AG20443 (cell line): ENCODE data around the gene COL4A2.

Experiments
- DNase-seq: peaks from one replicate; pipeline ENCODE4 v3.0.0; 2012; ENCODE audit warnings: low spot score, mixed read lengths

Gene COL4A2

DNA sequence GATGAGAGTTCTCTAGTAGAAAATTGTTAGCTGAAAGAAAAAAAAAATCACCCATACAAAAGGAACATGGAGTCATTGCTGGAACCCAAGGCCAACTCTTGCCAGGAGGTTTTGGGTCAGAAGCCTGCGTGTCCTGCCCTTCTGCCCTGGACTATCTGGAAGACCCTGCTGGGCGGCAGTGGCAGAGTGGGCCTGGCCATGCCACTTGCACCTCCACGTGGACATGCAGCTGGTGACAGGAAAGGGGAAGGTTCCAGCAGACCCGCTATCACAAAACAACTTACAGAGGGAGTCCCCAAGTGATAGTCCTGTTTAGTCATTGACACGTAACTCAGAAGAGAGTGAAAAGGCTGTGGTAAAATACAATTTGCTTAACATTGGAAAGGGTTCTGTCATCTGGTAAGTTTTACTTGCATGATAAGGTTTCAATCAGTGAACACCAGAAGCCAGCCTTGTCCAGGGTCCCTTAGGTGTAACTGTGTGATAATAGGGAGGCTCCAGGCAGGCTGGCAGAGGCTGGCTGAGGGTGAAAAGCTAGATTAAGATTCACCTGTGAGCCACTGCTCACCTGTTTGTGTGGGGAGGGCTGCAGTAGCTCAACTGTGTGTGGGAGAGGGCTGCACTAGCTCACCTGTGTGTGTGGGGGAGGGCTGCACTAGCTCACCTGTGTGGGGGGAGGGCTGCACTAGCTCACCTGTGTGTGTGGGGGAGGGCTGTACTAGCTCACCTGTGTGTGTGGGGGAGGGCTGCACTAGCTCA lies 47.8 kb downstream of the COL4A2 start:
- no peak for DNase-seq

DNA sequence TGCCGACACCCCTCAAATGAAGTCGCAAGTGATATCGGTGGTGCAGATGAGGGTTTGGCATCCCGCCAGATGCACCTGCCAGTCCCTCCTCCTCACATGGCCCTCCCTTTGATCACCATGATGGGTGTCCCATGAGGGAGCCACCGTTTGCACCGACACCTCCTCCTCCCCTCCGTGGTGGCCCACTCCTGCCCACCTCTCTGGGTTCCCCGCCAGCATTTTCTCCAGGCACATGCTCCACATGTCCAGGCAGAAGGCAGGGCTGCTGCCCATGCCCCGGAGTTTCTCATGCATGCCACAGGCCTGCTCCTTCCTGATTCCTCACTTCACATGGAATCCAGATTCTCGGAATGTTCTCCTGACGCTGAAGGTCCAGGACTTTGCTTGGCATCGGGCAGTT lies 49.3 kb downstream of the COL4A2 start:
- DNase-seq = no peak

DNA sequence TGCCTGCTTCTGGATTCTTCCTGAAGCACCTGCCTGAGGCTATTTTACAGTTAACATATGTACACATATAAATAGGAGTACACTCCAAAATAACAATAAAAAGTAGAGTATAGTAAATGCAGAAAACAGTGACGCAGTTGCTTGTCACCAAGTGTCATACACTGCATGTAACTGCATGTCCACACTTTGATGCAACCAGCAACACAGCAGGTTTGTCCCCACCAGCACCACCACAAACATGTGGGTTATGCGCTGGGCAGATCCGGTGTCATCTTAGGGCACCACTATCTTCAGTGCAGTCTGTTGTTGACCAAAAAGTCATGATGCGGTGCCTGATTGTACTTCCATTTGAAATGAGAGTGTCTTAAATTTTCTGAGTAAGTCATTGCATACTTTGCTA lies 51.3 kb downstream of the COL4A2 start:
- DNase-seq = no peak

DNA sequence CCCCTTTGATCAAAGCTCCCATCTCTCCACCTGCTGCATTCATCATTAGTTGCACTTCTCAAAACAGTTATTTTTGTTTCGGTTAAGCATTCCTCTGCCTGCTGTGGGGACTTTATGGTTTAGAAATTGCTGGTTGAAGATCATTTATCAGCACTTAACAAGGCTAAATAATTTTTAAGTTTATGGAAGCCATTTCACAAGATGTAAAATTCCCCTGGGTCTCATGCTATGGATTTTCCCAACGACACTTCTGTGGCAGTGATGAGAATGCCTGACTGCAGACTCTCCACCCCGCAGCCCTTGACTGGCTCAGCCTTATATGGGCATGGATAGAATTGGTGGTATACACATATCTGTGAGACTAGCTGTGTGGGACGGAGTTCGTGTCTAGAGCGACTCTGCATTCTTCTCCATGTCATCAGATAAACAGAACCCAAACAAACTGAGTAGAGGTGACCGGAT lies 52.8 kb downstream of the COL4A2 start:
- no peak for DNase-seq

DNA sequence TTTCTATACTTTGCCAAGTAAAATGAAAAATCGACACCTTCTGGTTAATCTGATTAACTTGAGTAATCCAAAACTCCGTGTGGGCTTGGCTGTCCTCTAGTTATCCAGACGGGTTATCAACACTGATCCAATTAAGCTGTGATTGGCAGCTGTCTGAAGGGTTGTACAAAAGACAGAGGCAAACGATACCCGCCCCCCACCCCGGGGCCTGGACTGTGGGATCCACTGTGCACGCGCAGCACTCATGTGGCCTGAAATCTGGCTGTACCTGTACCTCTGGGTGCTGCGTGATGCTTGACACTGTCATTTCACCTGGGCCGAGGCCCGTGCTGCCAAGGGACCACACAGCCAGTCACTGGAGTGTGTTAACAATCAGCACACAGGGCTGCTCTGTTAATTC lies 53.5 kb downstream of the COL4A2 start:
- no peak for DNase-seq

DNA sequence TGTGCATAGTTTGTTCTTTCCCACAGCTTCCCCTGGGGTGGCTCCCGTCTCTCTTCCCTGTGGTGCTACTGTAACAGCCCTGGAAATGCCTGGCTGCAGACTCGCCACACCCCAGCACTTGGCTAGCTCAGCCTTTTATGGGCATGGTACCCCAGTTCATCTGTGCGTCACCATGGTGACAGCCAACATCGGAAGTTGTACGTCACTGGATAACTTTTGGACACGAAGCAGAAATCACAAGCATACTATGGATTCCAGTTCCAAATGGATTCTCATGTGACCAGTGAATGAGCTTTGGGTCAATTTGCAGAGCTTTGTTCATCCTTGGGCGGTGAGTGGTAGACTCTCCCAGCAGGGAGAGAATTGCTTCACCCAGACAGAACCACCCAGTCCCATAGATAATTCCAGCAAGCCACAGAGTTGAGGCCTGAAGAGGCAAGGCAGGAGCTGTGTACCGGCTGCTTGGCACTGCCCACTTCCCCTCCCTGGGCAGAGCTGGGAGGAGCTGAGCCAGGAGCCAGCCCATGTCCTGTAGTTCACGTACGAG lies 54.4 kb downstream of the COL4A2 start:
- peak; percentile 94 for DNase-seq

DNA sequence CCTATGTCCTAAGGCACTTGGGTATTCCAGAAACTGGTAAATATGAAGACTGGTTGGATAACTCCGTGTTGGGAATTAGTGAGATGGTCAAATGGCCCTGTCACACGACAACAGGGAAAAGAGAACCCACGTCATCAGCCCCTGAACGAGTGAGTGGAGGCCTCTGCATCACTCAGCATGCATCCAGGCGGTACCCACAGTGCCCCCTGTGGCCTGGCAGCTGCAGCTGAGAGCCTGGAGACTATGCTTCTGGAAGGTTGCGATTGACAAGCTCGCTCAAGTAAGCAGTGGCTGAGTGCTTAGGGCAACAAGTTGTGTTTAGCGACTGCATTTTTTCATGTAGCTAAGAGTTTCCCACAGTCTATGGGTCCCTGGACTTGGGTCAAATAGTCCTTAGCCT lies 55.9 kb downstream of the COL4A2 start:
- DNase-seq = no peak

DNA sequence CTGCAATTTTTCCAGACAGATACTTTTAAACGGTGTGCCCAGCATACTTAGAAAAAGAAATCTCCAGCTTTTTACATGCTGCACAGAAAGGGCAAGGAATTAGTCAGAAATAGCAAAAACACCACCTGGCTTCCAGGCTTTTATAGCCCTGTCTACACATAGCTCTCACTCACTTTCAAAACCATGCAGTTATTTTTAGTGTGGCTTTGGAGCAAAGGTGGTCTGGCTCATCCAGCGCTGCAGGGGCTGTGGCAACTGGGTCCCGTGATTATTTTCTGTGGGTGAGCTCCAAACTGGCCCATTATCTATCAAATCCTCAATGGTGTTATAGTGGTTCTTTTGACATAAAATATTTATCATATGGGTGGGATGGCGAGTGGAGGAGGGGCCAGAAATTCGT lies 57.0 kb downstream of the COL4A2 start:
- DNase-seq = no peak

DNA sequence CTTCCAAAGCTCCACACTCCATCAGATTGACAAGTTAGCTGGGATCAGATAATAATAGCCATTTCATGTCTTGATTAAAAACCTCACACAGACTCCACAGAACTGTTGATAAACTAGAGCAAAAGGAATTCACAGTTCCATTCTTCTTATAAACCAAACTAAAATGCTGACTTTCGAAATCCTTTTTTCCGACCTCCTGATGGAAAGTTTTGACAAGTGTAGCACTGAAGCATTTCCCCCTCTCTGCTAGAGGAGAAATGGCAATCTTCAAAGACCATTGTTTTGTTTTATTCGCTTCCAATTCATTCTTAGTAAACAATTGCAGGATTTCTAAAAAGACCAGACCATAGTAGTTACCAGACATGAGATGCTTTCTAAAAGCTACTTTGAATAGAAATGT lies 58.8 kb downstream of the COL4A2 start:
- DNase-seq = no peak

DNA sequence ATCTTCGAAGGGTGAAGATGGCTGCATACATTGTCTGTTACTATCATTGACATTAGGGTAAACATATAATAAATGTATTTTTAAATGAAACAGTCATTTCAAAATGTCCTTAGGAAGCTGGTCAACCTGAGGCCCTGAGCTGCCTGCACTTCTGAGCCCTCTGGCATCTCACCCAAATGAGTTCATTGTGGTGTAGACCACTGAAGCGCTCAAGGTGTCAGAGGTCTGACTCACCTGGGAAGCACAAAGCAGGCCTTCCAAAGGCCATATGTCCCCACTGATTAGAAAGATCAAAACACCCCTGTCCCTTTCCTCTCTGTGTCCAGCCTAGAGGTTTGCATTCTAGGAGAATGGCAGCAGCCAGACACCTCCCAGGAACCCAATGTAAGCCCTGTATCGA lies 59.6 kb downstream of the COL4A2 start:
- DNase-seq = no peak

DNA sequence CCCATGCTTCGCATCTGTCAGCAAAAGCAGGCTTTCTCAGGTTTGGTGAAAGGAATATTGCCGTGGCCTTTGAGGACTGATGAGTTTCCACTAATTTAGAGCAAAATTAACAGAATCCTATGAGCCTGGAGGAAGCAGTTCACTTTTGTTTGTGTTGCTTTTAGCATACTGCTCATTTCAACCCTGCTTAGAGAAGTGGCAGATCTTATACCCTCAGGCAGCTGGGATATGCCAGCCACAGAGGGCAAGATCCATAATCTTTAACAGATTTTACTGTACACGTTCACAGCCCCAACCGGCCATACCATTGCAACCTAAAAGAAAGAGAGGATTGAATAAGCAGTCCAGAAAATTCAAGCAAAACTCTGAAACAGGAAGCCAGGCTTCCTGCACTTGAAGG lies 60.5 kb downstream of the COL4A2 start:
- no peak for DNase-seq

DNA sequence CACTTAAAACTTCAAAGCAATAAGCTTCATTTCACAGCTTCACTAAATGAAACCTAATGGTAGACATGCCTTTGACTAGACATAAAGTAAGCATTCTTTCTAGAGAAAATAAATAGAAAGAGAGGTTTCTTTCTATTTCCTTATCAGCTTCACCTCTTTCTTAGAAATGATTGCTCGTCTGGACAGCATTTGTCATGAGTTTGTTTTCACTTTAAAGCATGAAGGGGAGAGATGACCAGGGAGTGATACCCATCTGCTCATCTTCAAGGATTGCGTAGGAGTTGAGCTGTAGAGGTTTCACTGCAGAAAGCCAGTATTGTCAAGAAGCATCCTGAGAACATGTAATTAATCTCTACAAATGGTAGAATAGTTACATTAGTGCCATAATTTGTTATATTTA lies 61.3 kb downstream of the COL4A2 start:
- no peak for DNase-seq

DNA sequence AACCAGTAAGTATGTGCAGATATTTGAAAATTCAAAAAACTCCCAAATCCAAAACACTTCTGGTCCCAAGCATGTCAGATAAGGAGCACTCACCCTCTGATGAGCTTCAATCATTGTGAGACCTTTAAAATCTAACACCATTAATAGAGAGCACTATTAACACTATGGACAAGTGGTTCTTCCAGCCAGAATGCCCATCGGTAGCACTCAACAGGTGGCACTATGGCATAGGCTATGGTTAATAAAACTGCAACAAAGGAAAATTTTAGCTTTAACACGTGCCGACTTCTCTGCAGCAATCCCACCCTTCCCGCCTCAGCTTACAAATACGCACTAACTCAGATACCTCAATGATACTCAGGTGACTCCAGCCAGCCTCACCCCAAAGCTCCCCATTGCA lies 62.3 kb downstream of the COL4A2 start:
- no peak for DNase-seq

DNA sequence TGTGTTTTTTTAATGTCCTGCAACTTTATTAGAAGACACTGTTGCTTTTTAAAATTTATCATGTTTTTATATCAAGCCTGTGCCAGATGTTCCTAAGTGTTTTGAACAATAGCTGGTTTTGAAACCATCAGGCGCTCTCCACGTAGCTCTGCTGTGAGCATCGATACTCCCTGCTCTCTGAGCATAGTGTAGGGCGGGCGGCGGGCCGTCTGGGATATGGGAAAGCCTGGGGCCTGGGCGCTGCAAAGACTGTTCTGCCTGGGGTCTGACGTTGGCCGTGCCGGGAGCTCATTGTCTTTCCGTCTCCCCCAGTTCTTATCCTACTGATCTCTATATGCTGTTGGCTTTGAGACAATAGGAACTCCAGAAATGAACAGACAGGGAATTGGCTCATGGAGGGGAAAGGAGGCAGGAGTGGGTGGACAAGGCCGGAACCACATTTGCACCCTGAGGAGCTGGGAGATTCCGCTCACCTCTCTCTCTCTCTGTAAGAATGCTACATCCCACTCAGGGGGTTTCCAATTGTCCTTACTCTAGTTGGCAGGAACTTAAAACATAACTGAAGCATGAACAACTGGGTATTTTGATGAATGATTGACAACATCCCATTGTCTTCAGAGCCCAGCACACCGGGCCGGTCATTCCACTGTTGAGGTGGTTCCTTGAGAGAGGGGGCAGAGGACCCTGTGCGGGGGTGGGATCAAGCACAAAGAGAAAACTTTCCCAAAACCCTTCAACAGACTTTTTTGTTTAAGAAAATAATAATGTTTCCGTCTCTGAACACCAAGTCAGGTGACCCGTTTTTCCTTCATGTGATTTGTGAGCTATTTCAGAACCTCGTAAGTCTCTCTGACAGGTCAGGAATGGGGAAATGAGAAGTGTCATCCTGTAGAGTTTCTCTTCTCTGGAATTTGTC lies 64.7 kb downstream of the COL4A2 start:
- DNase-seq = no peak

DNA sequence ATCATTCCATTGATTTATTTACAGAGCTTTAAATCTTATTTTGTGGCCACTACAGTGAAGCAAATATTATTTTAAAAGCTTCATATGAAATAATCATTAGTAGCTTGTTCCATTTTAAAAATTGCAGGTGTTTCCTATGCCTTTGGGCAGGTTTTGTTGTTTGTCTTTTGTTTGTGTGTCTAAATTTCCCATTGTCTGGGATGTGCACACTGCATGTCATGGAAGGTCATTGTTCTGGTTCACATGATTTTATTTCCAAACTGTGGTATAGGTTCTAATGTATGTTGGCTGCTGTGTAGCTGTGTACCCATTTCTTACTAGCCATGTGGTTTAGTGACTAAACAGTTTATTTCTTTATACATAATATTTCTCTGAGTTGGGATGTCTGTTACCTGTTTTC lies 65.6 kb downstream of the COL4A2 start:
- DNase-seq = no peak

DNA sequence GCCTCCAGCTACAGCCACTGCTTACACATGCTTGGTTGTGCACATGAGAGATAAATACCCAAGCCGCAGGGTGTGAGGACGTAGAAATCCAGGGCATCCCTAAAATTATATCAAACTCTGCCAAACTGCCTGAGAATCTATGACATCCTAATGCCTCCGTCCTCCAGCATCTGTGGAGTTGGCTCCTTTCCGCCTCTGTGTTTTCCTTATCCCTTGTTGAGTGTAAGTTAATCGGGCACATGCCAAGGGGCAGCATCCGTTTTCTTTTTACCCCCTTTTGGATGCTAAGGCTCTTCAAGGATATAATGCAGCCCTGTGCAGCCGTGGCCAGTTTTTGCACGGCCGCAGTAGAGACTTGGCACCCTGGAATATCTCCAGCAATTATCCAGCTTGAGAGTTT lies 66.5 kb downstream of the COL4A2 start:
- DNase-seq = no peak

DNA sequence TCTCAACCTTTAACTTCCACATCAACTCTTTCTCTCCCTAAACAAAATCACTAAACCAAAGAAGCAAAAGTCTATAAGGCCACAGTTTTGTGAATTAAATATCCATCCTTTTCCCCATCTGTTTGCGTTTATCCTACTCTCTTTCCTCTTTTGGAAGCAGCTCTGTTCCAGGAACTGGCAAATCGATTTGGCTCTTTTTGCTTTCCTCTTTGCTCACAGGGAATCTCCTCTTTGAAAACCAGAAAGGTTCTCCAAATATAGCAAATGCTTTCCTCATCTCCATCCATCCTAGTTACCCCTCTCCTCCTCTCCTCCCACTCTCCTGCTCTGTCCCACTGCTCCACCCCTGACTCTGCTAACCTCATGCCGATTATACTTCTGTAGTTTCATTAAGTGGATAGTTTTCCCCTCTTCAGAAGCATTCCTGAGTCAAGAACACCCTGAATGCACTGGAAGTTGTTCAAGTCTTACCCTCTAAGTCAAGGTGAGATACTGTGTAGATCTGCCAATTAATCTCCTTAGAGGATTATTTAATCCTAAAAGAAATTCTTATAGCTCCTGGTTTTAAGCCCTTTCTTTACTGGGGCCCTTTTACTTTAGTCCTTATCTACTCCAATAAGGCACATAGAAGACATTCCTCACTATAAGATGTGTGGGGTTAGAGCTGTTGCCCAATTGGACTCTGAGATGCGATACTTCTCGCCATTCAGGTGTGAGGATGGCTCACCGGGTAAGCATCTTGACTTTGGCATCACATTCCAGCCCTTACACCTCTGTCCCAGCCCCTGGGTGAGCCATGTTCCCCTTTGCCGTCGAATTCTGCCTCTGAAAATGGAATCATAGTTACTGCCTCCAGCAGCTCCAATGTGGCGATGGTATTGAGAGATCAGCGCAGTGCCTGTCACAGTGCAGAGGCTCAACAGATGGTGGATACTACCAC lies 67.6 kb downstream of the COL4A2 start:
- no peak for DNase-seq

DNA sequence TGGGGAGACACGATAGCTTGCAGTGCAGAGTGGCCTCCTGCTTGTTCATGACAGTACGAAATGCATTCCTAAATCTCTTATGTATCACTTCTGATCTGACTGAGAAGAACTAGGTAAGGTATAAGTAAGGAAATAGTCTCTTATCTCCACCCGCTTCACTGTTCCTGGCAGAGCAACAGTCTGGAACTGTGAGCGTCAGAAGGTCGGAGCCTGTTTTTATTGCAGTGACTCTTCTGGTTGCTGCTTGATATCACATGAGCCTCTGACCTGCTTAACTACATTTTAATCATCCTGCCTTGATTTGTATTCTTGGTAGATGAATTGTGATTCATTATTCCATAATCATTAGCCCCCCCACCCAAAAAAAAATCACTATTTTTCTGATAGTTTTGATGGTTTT lies 69.0 kb downstream of the COL4A2 start:
- DNase-seq = no peak

DNA sequence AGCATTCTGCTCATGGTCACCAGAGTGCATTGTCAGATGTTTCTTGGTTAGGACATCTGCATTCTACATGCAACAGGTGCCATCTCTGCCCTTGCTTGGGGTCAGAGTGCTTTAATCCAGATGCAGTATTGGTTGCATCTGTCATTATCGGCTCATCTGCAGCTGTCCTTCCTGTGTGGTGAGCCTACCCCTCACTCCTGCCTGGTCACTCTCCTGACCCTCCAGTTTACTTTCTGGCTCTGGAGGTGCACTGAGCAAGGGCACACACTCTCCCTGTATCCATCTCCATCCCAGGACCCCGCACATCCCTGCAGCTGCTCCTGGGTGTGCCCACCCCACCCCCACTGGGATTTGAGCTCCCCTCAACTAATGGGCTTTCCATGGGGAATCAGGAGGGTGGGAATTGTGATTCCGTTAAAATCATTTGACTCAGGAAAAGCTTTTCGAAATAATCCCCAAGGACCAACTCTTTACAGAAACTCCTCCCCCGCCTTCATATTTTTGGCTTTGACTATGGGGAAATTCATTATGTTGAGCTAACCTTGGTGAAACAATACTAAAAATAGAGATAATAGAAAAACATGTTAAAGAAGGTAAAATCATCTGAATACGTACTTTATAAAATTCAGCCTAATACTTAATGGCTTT lies 70.2 kb downstream of the COL4A2 start:
- DNase-seq = no peak

DNA sequence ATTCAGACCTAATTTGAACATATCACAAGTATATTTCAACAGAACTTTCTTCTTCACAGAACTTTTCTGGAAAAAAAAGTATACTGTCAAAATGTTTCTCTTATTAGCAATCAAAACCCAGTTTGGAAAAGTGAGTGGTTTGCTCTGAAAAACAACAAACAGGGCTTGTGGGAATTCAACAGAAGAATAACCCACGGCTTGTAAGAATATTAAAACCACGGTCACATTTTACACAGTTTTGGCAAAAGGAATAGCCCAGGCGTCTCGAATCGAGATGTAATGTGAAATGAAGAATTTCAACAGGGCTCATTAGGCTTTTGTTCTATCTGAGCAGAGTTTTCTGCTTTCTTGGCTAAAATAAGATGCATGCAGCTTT lies 70.7 kb downstream of the COL4A2 start:
- DNase-seq = no peak

DNA sequence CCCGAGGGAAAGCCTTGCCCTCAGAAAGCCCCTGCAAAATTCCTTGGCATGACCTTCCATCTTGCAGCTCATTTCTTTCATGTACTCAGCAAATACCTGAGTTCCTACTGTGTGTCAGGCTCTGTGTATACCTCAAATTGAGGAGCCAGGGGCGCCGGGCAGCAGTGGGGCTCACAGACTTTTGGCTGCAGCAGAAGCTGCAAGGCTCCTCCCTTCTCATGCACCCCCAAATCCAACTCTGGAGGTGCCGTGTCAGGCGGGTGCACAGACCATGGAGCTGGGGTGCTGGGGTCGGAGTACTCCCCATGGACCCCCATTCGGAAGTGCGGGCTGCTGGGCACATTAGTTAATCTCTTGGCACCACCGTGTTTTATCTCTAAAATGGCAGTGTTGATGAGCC lies 72.3 kb downstream of the COL4A2 start:
- DNase-seq = no peak
